Right ventricle myocardium inferior (tissue), 1 donor: ENCODE measurements around the gene ZNF865. TPM values are rescaled to one million over a fixed set of nuclear protein-coding genes. Genes with fewer than 3 reads are reported as not detected.

ENCODE experiments used
- ATAC-seq: fragments of 200-7000 bp; cut with Tn5 transposase; one replicate; pipeline ENCODE4 v1.9.1; 2020; ENCODE audit warnings: mild to moderate bottlenecking, moderate library complexity
- DNase-seq: peaks from one replicate; pipeline ENCODE4 v3.0.0; 2021; ENCODE audit errors: missing footprints
- intact Hi-C: fragments of 100-400 bp; cut with DNase I; formaldehyde crosslinking; loops from one replicate; pipeline ENCODE4 v1.11.0; 2022
- total RNA-seq: library from RNA; stranded (reverse); fragmentation: NEBNext Ultra II Directional; extraction: Animal tissue kit (Norgen Biotek cat#: 25700); gene quantifications from one replicate; pipeline ENCODE4 v1.2.1, GENCODE V29; 2021
- donor health status: DM: no; HTN: yes; CAD: no; lungs with severe emphysema.

The ZNF865 gene
- total RNA-seq, 1 donor from 2014 or later = 16.9 TPM

- no peak for ATAC-seq
- intact Hi-C loops = loop anchor here (1.0 to 10.0 kb wide), 2 partner anchors 55 to 216 kb away; partner anchors contain the start of genes RPL28 and TMEM238
- DNase-seq = no peak
Measured at GRCh38 chr19:55601084-55601483, 4.4 kb upstream of the ZNF865 start.

- ATAC-seq (no peak), DNase-seq (peak; percentile 68)
- intact Hi-C loops = loop anchor here (10.0 kb wide), 1 partner anchor 218 kb away; the partner anchor contains the start of genes RPL28 and TMEM238
Measured at GRCh38 chr19:55602104-55603001, 3.1 kb upstream of the ZNF865 start.

- DNase-seq = no peak
- intact Hi-C loops = loop anchor here (10.0 kb wide), 1 partner anchor 218 kb away; the partner anchor contains the start of genes RPL28 and TMEM238
- ATAC-seq = no peak
Measured at GRCh38 chr19:55603115-55603514, 2.3 kb upstream of the ZNF865 start.

- DNase-seq (no peak), ATAC-seq (no peak)
- intact Hi-C loops = loop anchor here (10.0 kb wide), 1 partner anchor 219 kb away; the partner anchor contains the start of genes RPL28 and TMEM238
Measured at GRCh38 chr19:55603581-55604292, 1.7 kb upstream of the ZNF865 start.

GRCh38 chr19:55605207-55605636 lies 225 bp upstream of the ZNF865 start:
- ATAC-seq = peak; percentile 85
- intact Hi-C loops = loop anchor here (10.0 kb wide), 1 partner anchor 220 kb away; the partner anchor contains the start of genes RPL28 and TMEM238
- DNase-seq = peak; percentile 98

GRCh38 chr19:55606471-55606787 lies 982 bp downstream of the ZNF865 start:
- intact Hi-C loops = loop anchor here (1.0 to 10.0 kb wide), 2 partner anchors 89 to 222 kb away; partner anchors contain the start of genes RPL28 and TMEM238
- DNase-seq (no peak), ATAC-seq (no peak)

- DNase-seq = no peak
- no peak for ATAC-seq
- intact Hi-C loops = loop anchor here (1.0 to 10.0 kb wide), 2 partner anchors 90 to 222 kb away; partner anchors contain the start of genes RPL28 and TMEM238
Measured at GRCh38 chr19:55606817-55607216, 1.4 kb downstream of the ZNF865 start.

GRCh38 chr19:55609326-55609725 lies 3.9 kb downstream of the ZNF865 start:
- intact Hi-C loops = loop anchor here (10.0 kb wide), 1 partner anchor 225 kb away; the partner anchor contains the start of genes RPL28 and TMEM238
- DNase-seq = no peak

GRCh38 chr19:55611300-55611982 lies 6.0 kb downstream of the ZNF865 start:
- intact Hi-C loops = no loop called here
- ATAC-seq = peak; percentile 71
- no peak for DNase-seq

More at GRCh38 chr19:55609326-55609725, 3.9 kb downstream of the ZNF865 start:
- ATAC-seq = no peak

- no peak for DNase-seq
- intact Hi-C loops = no loop called here
- no peak for ATAC-seq
Measured at GRCh38 chr19:55611983-55612645, 6.7 kb downstream of the ZNF865 start.

GRCh38 chr19:55613396-55613795 lies 7.9 kb downstream of the ZNF865 start:
- intact Hi-C loops = no loop called here
- ATAC-seq = no peak
- DNase-seq = no peak

GRCh38 chr19:55613930-55614710 lies 8.7 kb downstream of the ZNF865 start:
- ATAC-seq = no peak
- no peak for DNase-seq
- intact Hi-C loops = no loop called here

GRCh38 chr19:55614711-55615542 lies 9.5 kb downstream of the ZNF865 start:
- ATAC-seq = no peak
- DNase-seq = no peak
- intact Hi-C loops = no loop called here

GRCh38 chr19:55615543-55616394 lies 10.3 kb downstream of the ZNF865 start:
- intact Hi-C loops = no loop called here
- DNase-seq (no peak), ATAC-seq (no peak)

GRCh38 chr19:55616395-55616875 lies 11.0 kb downstream of the ZNF865 start:
- ATAC-seq (no peak), DNase-seq (no peak)
- intact Hi-C loops = no loop called here

- intact Hi-C loops = no loop called here
- DNase-seq (no peak), ATAC-seq (no peak)
Measured at GRCh38 chr19:55617426-55617825, 12.0 kb downstream of the ZNF865 start.
